CD4-positive, alpha-beta memory T cell (primary cell): Measurements from ENCODE around the gene RMRP. TPM values are rescaled to one million over a fixed set of nuclear protein-coding genes. Genes with fewer than 3 reads are reported as not detected.

ENCODE experiments used
- CTCF ChIA-PET: fragments of 350-600 bp; sonication (Branson Sonifier 250); formaldehyde crosslinking; loops from one replicate; lab custom pipeline; 2021; ENCODE audit warnings: inconsistent platforms; ENCODE audit not compliant: partially characterized antibody; lab: Charles Lee
- POLR2A ChIA-PET: fragments of 350-600 bp; sonication (Branson Sonifier 250); formaldehyde crosslinking; loops from one replicate; lab custom pipeline; 2021; ENCODE audit not compliant: partially characterized antibody; lab: Charles Lee
- DNase-seq, 5 donors: peaks; one replicate each; pipeline versions ENCODE4 v3.0.0 to v3.0.0-alpha.2; 2020 to 2022; ENCODE audit warnings: mixed read lengths in 1 of 5
- H3K27ac ChIP-seq: one replicate; pipeline ENCODE4 v1.7.0; 2013; ENCODE audit warnings: low read depth, low read length
- H3K27me3 ChIP-seq: 2 replicates; pipeline ENCODE4 v1.7.0; 2013; ENCODE audit warnings: mild to moderate bottlenecking, low read length, moderate library complexity; ENCODE audit not compliant: insufficient read depth
- H3K36me3 ChIP-seq: 2 replicates; pipeline ENCODE4 v1.7.0; 2013; ENCODE audit warnings: mild to moderate bottlenecking, low read length, moderate library complexity; ENCODE audit not compliant: insufficient read depth
- H3K4me1 ChIP-seq: 2 replicates; pipeline ENCODE4 v1.7.0; 2013; ENCODE audit warnings: mild to moderate bottlenecking, low read length, moderate library complexity; ENCODE audit not compliant: insufficient read depth
- H3K4me3 ChIP-seq, 2 donors: one replicate each; pipeline ENCODE4 v1.7.0; 2013; ENCODE audit warnings: low read length in 2 of 2, mild to moderate bottlenecking in 1 of 2
- H3K9me3 ChIP-seq, 2 donors: one replicate each; pipeline ENCODE4 v1.7.0; 2013; ENCODE audit warnings: low read length in 2 of 2, control low read depth in 1 of 2; ENCODE audit not compliant: control insufficient read depth in 1 of 2
- H3K27ac Mint-ChIP-seq, 7 donors: one replicate each; pipeline ENCODE4 v1.8.0; 2020 to 2021; ENCODE audit warnings: mixed read lengths in 7 of 7, mild to moderate bottlenecking in 6 of 7, inconsistent platforms in 3 of 7, moderate library complexity in 3 of 7
- H3K27me3 Mint-ChIP-seq, 2 donors: one replicate each; pipeline ENCODE4 v1.8.0; 2020 to 2021; ENCODE audit warnings: mixed read lengths in 2 of 2
- H3K36me3 Mint-ChIP-seq, 2 donors: one replicate each; pipeline ENCODE4 v1.8.0; 2020 to 2021; ENCODE audit warnings: mixed read lengths in 2 of 2, inconsistent platforms in 1 of 2, mild to moderate bottlenecking in 1 of 2
- H3K4me1 Mint-ChIP-seq, 4 donors: one replicate each; pipeline ENCODE4 v1.8.0; 2020 to 2021; ENCODE audit warnings: mixed read lengths in 4 of 4, mild to moderate bottlenecking in 1 of 4
- H3K4me3 Mint-ChIP-seq, 8 donors: one replicate each; pipeline ENCODE4 v1.8.0; 2020 to 2021; ENCODE audit warnings: mixed read lengths in 8 of 8, mild to moderate bottlenecking in 7 of 8, moderate library complexity in 6 of 8, inconsistent platforms in 3 of 8
- H3K9me3 Mint-ChIP-seq, 8 donors: one replicate each; pipeline ENCODE4 v1.8.0; 2020 to 2021; ENCODE audit warnings: mixed read lengths in 8 of 8, mild to moderate bottlenecking in 5 of 8, inconsistent platforms in 3 of 8, moderate library complexity in 1 of 8
- intact Hi-C: fragments of 100-400 bp; cut with micrococcal nuclease; formaldehyde crosslinking; loops from one replicate; pipeline ENCODE4 v1.15.1; 2023
- microRNA-seq: library from miRNA; unstranded; fragments of <30 nt; microRNA quantifications from one replicate; pipeline ENCODE4 v1.2.0, GENCODE V29; 2021; ENCODE audit warnings: borderline replicate concordance, borderline number of aligned reads, borderline microRNAs expressed, mixed read lengths
- polyA plus RNA-seq, 2 donors: library from polyadenylated mRNA; unstranded; fragments of 300-500 nt; fragmentation: Illumina TruSeq; gene quantifications; one replicate each; pipeline ENCODE4 v1.2.3, GENCODE V29; 2021
- total RNA-seq, 2 experiments: library from RNA; stranded (reverse); gene quantifications; one replicate each; pipeline ENCODE4 v1.2.3, GENCODE V29; 2021

The RMRP gene
- total and polyA plus RNA-seq, 4 experiments from 2014 or later, result 54.3 to 21,585 (median 18,678) TPM; not detected in 1

DNA sequence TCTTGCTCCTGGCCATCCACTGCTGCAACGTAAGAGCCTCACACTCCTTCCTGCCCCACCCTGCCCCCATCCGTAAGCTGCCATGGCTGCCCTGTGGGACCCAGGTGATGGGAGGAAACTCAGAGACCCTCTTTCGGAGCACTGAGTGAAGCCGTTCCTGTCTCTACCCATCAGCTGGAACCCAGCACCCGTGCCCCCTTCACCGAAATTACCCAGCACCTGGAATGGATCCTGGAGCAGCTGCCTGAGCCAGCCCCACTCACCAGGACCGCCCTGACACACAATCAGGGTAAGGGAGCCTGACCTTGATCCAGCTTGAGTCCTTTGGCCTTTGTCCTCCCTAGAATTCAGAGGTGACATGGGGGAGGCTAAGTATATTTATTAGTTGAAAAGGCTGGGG, 49.6 kb downstream of the RMRP start:
- DNase-seq, result peak in 1 of 5 donors; percentile 46
- H3K4me3 ChIP-seq, result no peak overlapping the region
- no peaks in the 10 kb centered on the region for H3K9me3 ChIP-seq
- ChIA-PET CTCF (interaction anchor here (0.5 to 2.2 kb wide), 11 partner anchors 9 to 962 kb away, joined by 3 to 10 read pairs (median 3); partner anchors contain the start of gene ARHGEF39), POLR2A (interaction anchor here (0.8 to 1.7 kb wide), 4 partner anchors 11 to 124 kb away, joined by 3 to 9 read pairs (median 6); partner anchors contain the start of genes CCDC107, CREB3, RMRP and TLN1)
- H3K27me3 Mint-ChIP-seq, result no peaks in the 10 kb centered on the region
- no peaks in the 10 kb centered on the region for H3K9me3 Mint-ChIP-seq
- peaks cover 15 to 32% of the 10 kb centered on the region in 2 donors for H3K36me3 Mint-ChIP-seq
- no peak overlapping the region for H3K27ac Mint-ChIP-seq
- H3K27me3 ChIP-seq, result no peaks in the 10 kb centered on the region
- peaks cover 33% of the 10 kb centered on the region for H3K4me1 ChIP-seq
- no peak overlapping the region for H3K27ac ChIP-seq
- intact Hi-C loops, result no loop called here
- H3K4me1 Mint-ChIP-seq, result peaks cover 27 to 51% (median 34%) of the 10 kb centered on the region in 4 donors
- peaks cover 17% of the 10 kb centered on the region for H3K36me3 ChIP-seq
- H3K4me3 Mint-ChIP-seq, result no peak overlapping the region

Small RNA genes within 50 kb of the gene (microRNA-seq; reads per million reads assigned to microRNA genes)
- gene MIR4667, result not detected

Other genes with a start within 250 kb of the RMRP start
- gene RUSC2, start 167.9 kb downstream of the RMRP start, total RNA-seq, result under 1 TPM; 0.50 to 0.55 TPM
- under 1 TPM in 1 of 2 donors, not detected in 1; 0.05 TPM for gene RUSC2, start 167.9 kb downstream of the RMRP start, polyA plus RNA-seq
- gene TESK1, start 52.8 kb downstream of the RMRP start, total RNA-seq, result 10 to 100 TPM; 48.9 to 53.5 TPM
- gene TESK1, start 52.8 kb downstream of the RMRP start, polyA plus RNA-seq, result 10 to 100 TPM in 1 of 2 donors, 1 to 10 TPM in 1; 3.3 to 17.1 TPM
- 1 to 10 TPM; 4.4 to 6.5 TPM for gene CD72, start 39.6 kb downstream of the RMRP start, total RNA-seq
- gene CD72, start 39.6 kb downstream of the RMRP start, polyA plus RNA-seq, result 1 to 10 TPM; 1.4 to 1.8 TPM
- gene SIT1, start 7.1 kb downstream of the RMRP start, total RNA-seq, result 10 to 100 TPM; 68.7 to 70.2 TPM
- gene SIT1, start 7.1 kb downstream of the RMRP start, polyA plus RNA-seq, result 100 to 1,000 TPM; 163 to 231 TPM
- 10 to 100 TPM; 28.4 to 30.4 TPM for gene CCDC107, start 273 bp upstream of the RMRP start, total RNA-seq
- gene CCDC107, start 273 bp upstream of the RMRP start, polyA plus RNA-seq, result 10 to 100 TPM; 90.5 to 92.5 TPM
- gene ARHGEF39, start 7.2 kb upstream of the RMRP start, total RNA-seq, result not detected
- gene ARHGEF39, start 7.2 kb upstream of the RMRP start, polyA plus RNA-seq, result 1 to 10 TPM; 1.0 to 1.1 TPM
- gene CA9, start 15.9 kb upstream of the RMRP start, total RNA-seq, result not detected
- gene CA9, start 15.9 kb upstream of the RMRP start, polyA plus RNA-seq, result not detected
- gene TPM2, start 31.9 kb upstream of the RMRP start, total RNA-seq, result 10 to 100 TPM; 72.6 to 79.6 TPM
- gene TPM2, start 31.9 kb upstream of the RMRP start, polyA plus RNA-seq, result under 1 TPM in 1 of 2 donors, not detected in 1; 0.79 TPM
- 100 to 1,000 TPM; 294 to 316 TPM for gene TLN1, start 74.2 kb upstream of the RMRP start, total RNA-seq
- 100 to 1,000 TPM in 1 of 2 donors, 10 to 100 TPM in 1; 13.7 to 137 TPM for gene TLN1, start 74.2 kb upstream of the RMRP start, polyA plus RNA-seq
- gene CREB3, start 74.6 kb upstream of the RMRP start, total RNA-seq, result 10 to 100 TPM; 24.8 to 25.6 TPM
- gene CREB3, start 74.6 kb upstream of the RMRP start, polyA plus RNA-seq, result 10 to 100 TPM; 45.0 to 59.7 TPM
- gene GBA2, start 91.2 kb upstream of the RMRP start, total RNA-seq, result 10 to 100 TPM; 61.1 to 66.3 TPM
- 10 to 100 TPM; 16.3 to 27.1 TPM for gene GBA2, start 91.2 kb upstream of the RMRP start, polyA plus RNA-seq
- 10 to 100 TPM; 31.8 to 33.8 TPM for gene RGP1, start 91.3 kb upstream of the RMRP start, total RNA-seq
- 1 to 10 TPM; 6.1 to 9.9 TPM for gene RGP1, start 91.3 kb upstream of the RMRP start, polyA plus RNA-seq
- not detected for gene MSMP, start 96.3 kb upstream of the RMRP start, total RNA-seq
- gene MSMP, start 96.3 kb upstream of the RMRP start, polyA plus RNA-seq, result 1 to 10 TPM in 1 of 2 donors, not detected in 1; 1.2 TPM
- 10 to 100 TPM; 15.8 to 15.9 TPM for gene NPR2, start 133.6 kb upstream of the RMRP start, total RNA-seq
- 1 to 10 TPM in 1 of 2 donors, under 1 TPM in 1; 0.97 to 3.3 TPM for gene NPR2, start 133.6 kb upstream of the RMRP start, polyA plus RNA-seq
- 1 to 10 TPM; 5.6 to 5.7 TPM for gene SPAG8, start 154.2 kb upstream of the RMRP start, total RNA-seq
- gene SPAG8, start 154.2 kb upstream of the RMRP start, polyA plus RNA-seq, result 1 to 10 TPM; 1.0 to 1.7 TPM
- gene HINT2, start 157.0 kb upstream of the RMRP start, total RNA-seq, result 10 to 100 TPM; 22.9 to 30.2 TPM
- 100 to 1,000 TPM in 1 of 2 donors, 10 to 100 TPM in 1; 75.4 to 111 TPM for gene HINT2, start 157.0 kb upstream of the RMRP start, polyA plus RNA-seq
- gene FAM221B, start 170.7 kb upstream of the RMRP start, total RNA-seq, result not detected
- not detected for gene FAM221B, start 170.7 kb upstream of the RMRP start, polyA plus RNA-seq
- 10 to 100 TPM in 1 of 2 experiments, 1 to 10 TPM in 1; 7.4 to 10.5 TPM for gene TMEM8B, start 171.2 kb upstream of the RMRP start, total RNA-seq
- gene TMEM8B, start 171.2 kb upstream of the RMRP start, polyA plus RNA-seq, result 1 to 10 TPM; 2.0 to 2.4 TPM
- not detected for gene OR13J1, start 212.4 kb upstream of the RMRP start, total RNA-seq
- gene OR13J1, start 212.4 kb upstream of the RMRP start, polyA plus RNA-seq, result not detected
- not detected for gene HRCT1, start 248.2 kb upstream of the RMRP start, total RNA-seq
- gene HRCT1, start 248.2 kb upstream of the RMRP start, polyA plus RNA-seq, result not detected